SK-N-SH (cell line): ENCODE results near the gene GPN1. TPM values are rescaled to one million over a fixed set of nuclear protein-coding genes. Genes with fewer than 3 reads are reported as not detected.
A peak's percentile ranks its signal among the peaks of the same experiment; 100 is the strongest.

Experiments used
- CTCF ChIA-PET: fragments of 300-600, 350-600 bp; formaldehyde crosslinking; extraction: SDS; loops from one replicate; lab custom pipeline; 2021; lab: Yijun Ruan, JAX
- POLR2A ChIA-PET: fragments of 350-600 bp; sonication (Branson Sonifier 250); formaldehyde crosslinking; extraction: SDS; loops from one replicate; lab custom pipeline; 2020; ENCODE audit warnings: antibody characterized with exemption, inconsistent platforms; lab: Yijun Ruan, JAX
- DNase-seq: peaks from one replicate; pipeline ENCODE4 v3.0.0; 2012
- H2AFZ ChIP-seq: fragments of 200-600 bp; sonication (generic); 2 replicates; pipeline ENCODE4 v1.8.1; 2016; ENCODE audit warnings: antibody characterized with exemption, mild to moderate bottlenecking, low read depth
- H3F3A ChIP-seq: fragments of 200-600 bp; sonication (generic); replicated peaks from 2 replicates; pipeline ENCODE3; 2016; ENCODE audit warnings: antibody characterized with exemption, mild to moderate bottlenecking; ENCODE audit not compliant: insufficient read depth
- H3K27ac ChIP-seq, 2 experiments: fragments of 200-500 bp in 1 of 2; fragments of 200-600 bp in 1 of 2; sonication (Bioruptor generic) in 1 of 2; sonication (generic), shearing (Covaris generic) in 1 of 2; 2 replicates each; pipeline versions ENCODE4 v1.5.1 to v1.6.1; 2014 to 2016; ENCODE audit warnings: low read depth in 2 of 2, inconsistent platforms in 1 of 2, low read length in 1 of 2, mild to moderate bottlenecking in 1 of 2, mixed read lengths in 1 of 2
- H3K27me3 ChIP-seq: fragments of 200-600 bp; sonication (generic), shearing (Covaris generic); 2 replicates; pipeline ENCODE4 v1.6.1; 2016; ENCODE audit warnings: mixed run types; ENCODE audit not compliant: insufficient read depth
- H3K36me3 ChIP-seq, 2 experiments: fragments of 200-500 bp in 1 of 2; fragments of 200-600 bp in 1 of 2; sonication (Bioruptor generic) in 1 of 2; sonication (generic) in 1 of 2; replicated peaks in 1 of 2; 2 replicates each; pipeline versions ENCODE3 to v1.5.1; 2014 to 2016; ENCODE audit warnings: low read length in 1 of 2, mild to moderate bottlenecking in 1 of 2; ENCODE audit not compliant: insufficient read depth in 2 of 2, control insufficient read depth in 1 of 2
- H3K4me1 ChIP-seq, 2 experiments: fragments of 200-500 bp in 1 of 2; fragments of 200-600 bp in 1 of 2; sonication (Bioruptor generic) in 1 of 2; sonication (generic), shearing (Covaris generic) in 1 of 2; 2 replicates each; pipeline versions ENCODE4 v1.5.1 to v1.6.1; 2014 to 2016; ENCODE audit warnings: low read depth in 1 of 2, low read length in 1 of 2, mixed run types in 1 of 2; ENCODE audit not compliant: insufficient read depth in 2 of 2, control insufficient read depth in 1 of 2
- H3K4me2 ChIP-seq: fragments of 200-600 bp; sonication (generic), shearing (Covaris generic); 2 replicates; pipeline ENCODE4 v1.6.1; 2017; ENCODE audit warnings: mixed run types
- H3K4me3 ChIP-seq, 2 experiments: fragments of 200-500 bp in 1 of 2; fragments of 200-600 bp in 1 of 2; sonication (Bioruptor generic) in 1 of 2; sonication (generic), shearing (Covaris generic) in 1 of 2; 2 replicates each; pipeline versions ENCODE4 v1.5.1 to v1.8.1; 2014 to 2016; ENCODE audit warnings: low read depth in 2 of 2, inconsistent platforms in 1 of 2, low read length in 1 of 2, mild to moderate bottlenecking in 1 of 2, mixed read lengths in 1 of 2, moderate library complexity in 1 of 2
- H3K79me2 ChIP-seq: fragments of 200-600 bp; sonication (generic); 2 replicates; pipeline ENCODE4 v1.8.1; 2017; ENCODE audit warnings: mild to moderate bottlenecking; ENCODE audit not compliant: insufficient read depth
- H3K9ac ChIP-seq: fragments of 200-600 bp; sonication (generic); 2 replicates; pipeline ENCODE4 v1.6.1; 2017; ENCODE audit warnings: mixed run types
- H3K9me2 ChIP-seq: fragments of 200-600 bp; sonication (generic); 2 replicates; pipeline ENCODE4 v1.6.1; 2017; ENCODE audit warnings: mixed run types
- H3K9me3 ChIP-seq: fragments of 200-600 bp; sonication (generic); 2 replicates; pipeline ENCODE4 v1.6.1; 2017; ENCODE audit warnings: mixed run types, mild to moderate bottlenecking, moderate library complexity
- H4K20me1 ChIP-seq: fragments of 200-600 bp; sonication (generic); 2 replicates; pipeline ENCODE4 v1.6.1; 2017; ENCODE audit warnings: mild to moderate bottlenecking, mixed run types; ENCODE audit not compliant: insufficient read depth
- CHD2 ChIP-seq: fragments of 150-350 bp; IDR thresholded peaks from 2 replicates; pipeline ENCODE4 v1.6.1; 2018; ENCODE audit warnings: low read length; ENCODE audit not compliant: partially characterized antibody
- ELF1 ChIP-seq: IDR thresholded peaks from 2 replicates; pipeline ENCODE4 v1.4.0; 2012
- EP300 ChIP-seq, 2 experiments: IDR thresholded peaks; 2 replicates each; pipeline versions ENCODE4 v1.4.0 to v1.6.1; 2012; ENCODE audit warnings: borderline replicate concordance in 1 of 2, low read depth in 1 of 2, low read length in 1 of 2
- EZH2phosphoT487 ChIP-seq: fragments of 200-600 bp; sonication (generic); IDR thresholded peaks from 2 replicates; pipeline ENCODE4 v1.6.1; 2017; ENCODE audit warnings: low read depth, mixed run types, mild to moderate bottlenecking, antibody characterized with exemption, moderate library complexity, borderline replicate concordance
- FOSL2 ChIP-seq: IDR thresholded peaks from 2 replicates; pipeline ENCODE4 v1.4.0; 2012; ENCODE audit warnings: low read depth, mild to moderate bottlenecking, moderate library complexity, borderline replicate concordance
- GABPA ChIP-seq: IDR thresholded peaks from 2 replicates; pipeline ENCODE4 v1.4.0; 2012; ENCODE audit warnings: low read depth, mild to moderate bottlenecking
- MXI1 ChIP-seq: IDR thresholded peaks from 2 replicates; pipeline ENCODE4 v1.6.1; 2012; ENCODE audit warnings: mild to moderate bottlenecking, low read depth, low read length, improper control_type of control experiment
- NFIC ChIP-seq: IDR thresholded peaks from 2 replicates; pipeline ENCODE4 v1.4.0; 2012; ENCODE audit warnings: borderline replicate concordance
- NRF1 ChIP-seq: IDR thresholded peaks from 2 replicates; pipeline ENCODE4 v1.6.1; 2012; ENCODE audit warnings: low read depth, mild to moderate bottlenecking, low read length
- POLR2AphosphoS5 ChIP-seq: IDR thresholded peaks from 2 replicates; pipeline ENCODE4 v1.6.1; 2012; ENCODE audit warnings: low read depth, low read length
- RAD21 ChIP-seq: IDR thresholded peaks from 2 replicates; pipeline ENCODE4 v1.6.1; 2012; ENCODE audit warnings: mild to moderate bottlenecking, low read length
- RCOR1 ChIP-seq: fragments of 150-350 bp; IDR thresholded peaks from 2 replicates; pipeline ENCODE4 v1.6.1; 2017; ENCODE audit warnings: antibody characterized with exemption, low read length
- RXRA ChIP-seq: IDR thresholded peaks from 2 replicates; pipeline ENCODE4 v1.4.0; 2012; ENCODE audit warnings: low read depth, mild to moderate bottlenecking, borderline replicate concordance
- SIN3A ChIP-seq: IDR thresholded peaks from 2 replicates; pipeline ENCODE4 v1.6.1; 2012; ENCODE audit warnings: low read depth, mild to moderate bottlenecking, low read length, moderate library complexity, borderline replicate concordance
- SMC3 ChIP-seq: IDR thresholded peaks from 2 replicates; pipeline ENCODE4 v1.6.1; 2012; ENCODE audit warnings: low read depth, low read length, improper control_type of control experiment
- TAF1 ChIP-seq: IDR thresholded peaks from 2 replicates; pipeline ENCODE4 v1.6.1; 2012; ENCODE audit warnings: low read depth, mild to moderate bottlenecking, low read length, moderate library complexity, borderline replicate concordance
- TEAD4 ChIP-seq: IDR thresholded peaks from 2 replicates; pipeline ENCODE4 v1.4.0; 2012; ENCODE audit warnings: mild to moderate bottlenecking, borderline replicate concordance; ENCODE audit not compliant: insufficient read depth
- WGBS: methylation state at CpG from one replicate; pipeline ENCODE4 v1.1.6; 2017; ENCODE audit warnings: low lambda C conversion rate; 5-methylcytosine and 5-hydroxymethylcytosine counted together
- polyA plus RNA-seq, 3 experiments: library from polyadenylated mRNA; depleted of rRNA; stranded (reverse); fragments of >200 nt; gene quantifications; 2 replicates each; pipeline ENCODE4 v1.2.3, GENCODE V29; 2012
- TF ChIP-seq, protein P1 (sequence below): IDR thresholded peaks from 2 replicates; pipeline ENCODE4 v1.4.0; 2012; ENCODE audit warnings: low read depth
- TF ChIP-seq, protein P2 (sequence below): fragments of 200-600 bp; sonication (generic); IDR thresholded peaks from 2 replicates; pipeline ENCODE4 v1.6.1; 2017; ENCODE audit warnings: antibody characterized with exemption, mild to moderate bottlenecking, moderate library complexity
- TF ChIP-seq, protein P3 (sequence below): IDR thresholded peaks from 2 replicates; pipeline ENCODE4; 2012
- TF ChIP-seq, protein P4 (sequence below): IDR thresholded peaks from 2 replicates; pipeline ENCODE4 v1.4.0; 2012; ENCODE audit warnings: low read depth, borderline replicate concordance
- TF ChIP-seq, protein P5 (sequence below): fragments of 150-350 bp; IDR thresholded peaks from 2 replicates; pipeline ENCODE4 v1.6.1; 2017; ENCODE audit warnings: antibody characterized with exemption, low read length, low read depth, borderline replicate concordance
- TF ChIP-seq, protein P6 (sequence below): IDR thresholded peaks from 2 replicates; pipeline ENCODE4 v1.4.0; 2012; ENCODE audit warnings: low read depth, borderline replicate concordance

GPN1 gene
- polyA plus RNA-seq, 1 of the 3 experiments (the other 2 are of a cell fraction): 74.0 TPM

DNA sequence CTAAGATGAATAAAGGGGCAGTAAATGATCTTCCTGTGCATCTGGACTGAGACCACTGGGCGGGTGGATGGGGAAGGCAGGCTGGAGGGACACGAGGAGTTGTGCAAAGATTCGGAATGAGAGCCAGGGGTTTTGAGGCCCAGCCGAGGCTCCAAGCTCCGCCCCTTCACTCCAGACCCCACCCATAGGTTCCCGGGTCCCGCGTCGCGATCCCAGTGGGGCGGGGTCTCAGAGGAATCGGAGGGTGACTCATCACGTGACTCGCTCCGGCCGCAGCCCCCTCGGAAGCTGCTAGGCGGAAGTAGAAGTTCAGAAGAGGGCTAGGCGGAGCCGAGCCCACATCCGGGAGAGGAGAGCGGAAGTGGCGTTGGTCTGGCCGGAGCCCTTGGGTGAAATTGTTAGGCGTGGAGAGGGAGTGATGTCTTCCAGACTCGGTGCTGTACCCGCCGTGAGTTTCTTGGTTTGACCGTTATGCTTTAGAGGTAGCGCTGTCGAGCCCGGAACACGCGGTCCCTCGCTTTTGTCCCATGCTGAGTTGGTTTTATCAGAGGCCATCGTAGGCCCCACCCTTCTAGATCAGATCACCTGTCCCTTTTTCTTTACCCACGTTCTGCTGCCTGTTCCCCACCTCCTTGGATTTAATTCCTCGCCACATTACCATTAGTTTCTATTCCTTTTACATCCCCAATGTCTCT, 46.0 kb upstream of the GPN1 start, which contains the start of gene ZNF512:
Gene ZNF512 (plus strand): TSS at position 348 of the 695 bp plus-strand sequence. CDS start 71 bp downstream, at position 419.
- Histone ChIP-seq H3K4me2 (peak within 1 kb of the TSS; percentile 94), H3F3A (peaks cover 1% of the 10 kb centered on the region), H3K4me1 (peaks cover 0 to 17% of the 10 kb centered on the region in 2 experiments; a peak in 2 of 4 replicates), H2AFZ (peak within 1 kb of the TSS; percentile 96), H3K36me3 (no peaks in the 10 kb centered on the region), H3K9me2 (no peaks in the 10 kb centered on the region), H4K20me1 (peaks cover 26% of the 10 kb centered on the region), H3K9ac (peak within 1 kb of the TSS; percentile 73), H3K79me2 (peaks cover 48% of the 10 kb centered on the region), H3K27ac (peak within 1 kb of the TSS; percentile 54 to 83), H3K4me3 (peak within 1 kb of the TSS; percentile 89), H3K9me3 (no peaks in the 10 kb centered on the region), H3K27me3 (no peaks in the 10 kb centered on the region)
- POLR2A ChIA-PET: interaction anchor here (0.5 to 1.7 kb wide), 10 partner anchors 17 to 1743 kb away, joined by 3 to 6 read pairs (median 4); partner anchors contain the start of genes CCDC121, GPN1, NRBP1 and PPM1G
- 3% methylated on average over 27 of the region's 38 CpGs for WGBS
- TF ChIP-seq, protein P1, sequence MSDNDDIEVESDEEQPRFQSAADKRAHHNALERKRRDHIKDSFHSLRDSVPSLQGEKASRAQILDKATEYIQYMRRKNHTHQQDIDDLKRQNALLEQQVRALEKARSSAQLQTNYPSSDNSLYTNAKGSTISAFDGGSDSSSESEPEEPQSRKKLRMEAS: peak; percentile 85
- no peak for TF ChIP-seq TEAD4
- TF ChIP-seq FOSL2: peak; percentile 8; the same call in 1 of the 2 replicates
- TF ChIP-seq SIN3A: peak; percentile 59; the same call in 1 of the 2 replicates
- peak; percentile 42; the same call in 1 of the 2 replicates for TF ChIP-seq RCOR1
- no peak; the same call in 1 of the 2 replicates for TF ChIP-seq NFIC
- peak; percentile 72 for TF ChIP-seq CHD2
- peak; percentile 93 for TF ChIP-seq ELF1
- TF ChIP-seq, protein P2, sequence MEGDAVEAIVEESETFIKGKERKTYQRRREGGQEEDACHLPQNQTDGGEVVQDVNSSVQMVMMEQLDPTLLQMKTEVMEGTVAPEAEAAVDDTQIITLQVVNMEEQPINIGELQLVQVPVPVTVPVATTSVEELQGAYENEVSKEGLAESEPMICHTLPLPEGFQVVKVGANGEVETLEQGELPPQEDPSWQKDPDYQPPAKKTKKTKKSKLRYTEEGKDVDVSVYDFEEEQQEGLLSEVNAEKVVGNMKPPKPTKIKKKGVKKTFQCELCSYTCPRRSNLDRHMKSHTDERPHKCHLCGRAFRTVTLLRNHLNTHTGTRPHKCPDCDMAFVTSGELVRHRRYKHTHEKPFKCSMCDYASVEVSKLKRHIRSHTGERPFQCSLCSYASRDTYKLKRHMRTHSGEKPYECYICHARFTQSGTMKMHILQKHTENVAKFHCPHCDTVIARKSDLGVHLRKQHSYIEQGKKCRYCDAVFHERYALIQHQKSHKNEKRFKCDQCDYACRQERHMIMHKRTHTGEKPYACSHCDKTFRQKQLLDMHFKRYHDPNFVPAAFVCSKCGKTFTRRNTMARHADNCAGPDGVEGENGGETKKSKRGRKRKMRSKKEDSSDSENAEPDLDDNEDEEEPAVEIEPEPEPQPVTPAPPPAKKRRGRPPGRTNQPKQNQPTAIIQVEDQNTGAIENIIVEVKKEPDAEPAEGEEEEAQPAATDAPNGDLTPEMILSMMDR: no peak
- TF ChIP-seq NRF1: no peak
- peak; percentile 90 for TF ChIP-seq GABPA
- TF ChIP-seq SMC3: no peak
- TF ChIP-seq RAD21: 0 out of 2 replicates have a peak, but pooled peaks have one; percentile 6
- TF ChIP-seq EP300 (IDR thresholded peaks at IDR 0.05; ENCODE audit: borderline replicate concordance in 1 of 2, low read depth in 1 of 2, low read length in 1 of 2): 0 out of 4 replicates have a peak, but pooled peaks of 1 of the 2 experiments have one; percentile 32
- TF ChIP-seq, protein P3, sequence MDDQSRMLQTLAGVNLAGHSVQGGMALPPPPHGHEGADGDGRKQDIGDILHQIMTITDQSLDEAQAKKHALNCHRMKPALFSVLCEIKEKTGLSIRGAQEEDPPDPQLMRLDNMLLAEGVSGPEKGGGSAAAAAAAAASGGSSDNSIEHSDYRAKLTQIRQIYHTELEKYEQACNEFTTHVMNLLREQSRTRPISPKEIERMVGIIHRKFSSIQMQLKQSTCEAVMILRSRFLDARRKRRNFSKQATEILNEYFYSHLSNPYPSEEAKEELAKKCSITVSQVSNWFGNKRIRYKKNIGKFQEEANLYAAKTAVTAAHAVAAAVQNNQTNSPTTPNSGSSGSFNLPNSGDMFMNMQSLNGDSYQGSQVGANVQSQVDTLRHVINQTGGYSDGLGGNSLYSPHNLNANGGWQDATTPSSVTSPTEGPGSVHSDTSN: no peak
- TF ChIP-seq MXI1: peak; percentile 92
- TF ChIP-seq RXRA: no peak
- no peak for TF ChIP-seq EZH2phosphoT487
- TF ChIP-seq, protein P4, sequence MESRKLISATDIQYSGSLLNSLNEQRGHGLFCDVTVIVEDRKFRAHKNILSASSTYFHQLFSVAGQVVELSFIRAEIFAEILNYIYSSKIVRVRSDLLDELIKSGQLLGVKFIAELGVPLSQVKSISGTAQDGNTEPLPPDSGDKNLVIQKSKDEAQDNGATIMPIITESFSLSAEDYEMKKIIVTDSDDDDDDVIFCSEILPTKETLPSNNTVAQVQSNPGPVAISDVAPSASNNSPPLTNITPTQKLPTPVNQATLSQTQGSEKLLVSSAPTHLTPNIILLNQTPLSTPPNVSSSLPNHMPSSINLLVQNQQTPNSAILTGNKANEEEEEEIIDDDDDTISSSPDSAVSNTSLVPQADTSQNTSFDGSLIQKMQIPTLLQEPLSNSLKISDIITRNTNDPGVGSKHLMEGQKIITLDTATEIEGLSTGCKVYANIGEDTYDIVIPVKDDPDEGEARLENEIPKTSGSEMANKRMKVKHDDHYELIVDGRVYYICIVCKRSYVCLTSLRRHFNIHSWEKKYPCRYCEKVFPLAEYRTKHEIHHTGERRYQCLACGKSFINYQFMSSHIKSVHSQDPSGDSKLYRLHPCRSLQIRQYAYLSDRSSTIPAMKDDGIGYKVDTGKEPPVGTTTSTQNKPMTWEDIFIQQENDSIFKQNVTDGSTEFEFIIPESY: no peak
- TF ChIP-seq, protein P5, sequence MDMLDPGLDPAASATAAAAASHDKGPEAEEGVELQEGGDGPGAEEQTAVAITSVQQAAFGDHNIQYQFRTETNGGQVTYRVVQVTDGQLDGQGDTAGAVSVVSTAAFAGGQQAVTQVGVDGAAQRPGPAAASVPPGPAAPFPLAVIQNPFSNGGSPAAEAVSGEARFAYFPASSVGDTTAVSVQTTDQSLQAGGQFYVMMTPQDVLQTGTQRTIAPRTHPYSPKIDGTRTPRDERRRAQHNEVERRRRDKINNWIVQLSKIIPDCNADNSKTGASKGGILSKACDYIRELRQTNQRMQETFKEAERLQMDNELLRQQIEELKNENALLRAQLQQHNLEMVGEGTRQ: peak; percentile 82
- TF ChIP-seq, protein P6, sequence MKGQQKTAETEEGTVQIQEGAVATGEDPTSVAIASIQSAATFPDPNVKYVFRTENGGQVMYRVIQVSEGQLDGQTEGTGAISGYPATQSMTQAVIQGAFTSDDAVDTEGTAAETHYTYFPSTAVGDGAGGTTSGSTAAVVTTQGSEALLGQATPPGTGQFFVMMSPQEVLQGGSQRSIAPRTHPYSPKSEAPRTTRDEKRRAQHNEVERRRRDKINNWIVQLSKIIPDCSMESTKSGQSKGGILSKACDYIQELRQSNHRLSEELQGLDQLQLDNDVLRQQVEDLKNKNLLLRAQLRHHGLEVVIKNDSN: peak; percentile 97
- peak; percentile 98 for TF ChIP-seq TAF1
- TF ChIP-seq POLR2AphosphoS5: peak; percentile 93
- CTCF ChIA-PET: interaction anchor here (0.8 to 1.3 kb wide), 2 partner anchors 9 to 101 kb away, joined by 4 to 5 read pairs; no protein-coding TSS in a partner anchor
- DNase-seq: peak; percentile 98
